GM12872 (cell line): Measurements from ENCODE around the gene TAOK2.

Experiments
- CTCF ChIP-seq: IDR thresholded peaks from 3 replicates; pipeline ENCODE4 v1.5.1; 2011; ENCODE audit warnings: low read depth, mild to moderate bottlenecking, low read length, moderate library complexity; ENCODE audit not compliant: insufficient read depth

TAOK2 gene

GRCh38 chr16:30023586-30023985 is 49.9 kb downstream of the TAOK2 start:
- no peak for TF ChIP-seq CTCF

- no peak for TF ChIP-seq CTCF
These were observed 50.8 kb downstream of the TAOK2 start for GRCh38 chr16:30024451-30024850.

- no peak for TF ChIP-seq CTCF
These were observed 51.5 kb downstream of the TAOK2 start for GRCh38 chr16:30025156-30025555.

- TF ChIP-seq CTCF: no peak
These were observed 51.9 kb downstream of the TAOK2 start for GRCh38 chr16:30025574-30025973.

GRCh38 chr16:30026449-30026848 is 52.8 kb downstream of the TAOK2 start:
- TF ChIP-seq CTCF: no peak

GRCh38 chr16:30027588-30028437 is 54.1 kb downstream of the TAOK2 start:
- TF ChIP-seq CTCF: no peak

GRCh38 chr16:30028438-30029076 is 54.9 kb downstream of the TAOK2 start:
- TF ChIP-seq CTCF: no peak
